Pulmonary artery endothelial cell (primary cell): ENCODE data around the gene ANKRD40CL. TPM values are rescaled to one million over a fixed set of nuclear protein-coding genes. Genes with fewer than 3 reads are reported as not detected.

Experiments used
- DNase-seq: peaks from one replicate; pipeline ENCODE4 v3.0.0-alpha.2; 2011; ENCODE audit warnings: low read depth, low spot score
- total RNA-seq: library from RNA; depleted of rRNA; stranded (reverse); fragments of >200 nt; gene quantifications from 2 replicates; pipeline ENCODE4 v1.2.3, GENCODE V29; 2014

ANKRD40CL gene
- total RNA-seq, 1 donor from 2014 or later: not detected

DNA sequence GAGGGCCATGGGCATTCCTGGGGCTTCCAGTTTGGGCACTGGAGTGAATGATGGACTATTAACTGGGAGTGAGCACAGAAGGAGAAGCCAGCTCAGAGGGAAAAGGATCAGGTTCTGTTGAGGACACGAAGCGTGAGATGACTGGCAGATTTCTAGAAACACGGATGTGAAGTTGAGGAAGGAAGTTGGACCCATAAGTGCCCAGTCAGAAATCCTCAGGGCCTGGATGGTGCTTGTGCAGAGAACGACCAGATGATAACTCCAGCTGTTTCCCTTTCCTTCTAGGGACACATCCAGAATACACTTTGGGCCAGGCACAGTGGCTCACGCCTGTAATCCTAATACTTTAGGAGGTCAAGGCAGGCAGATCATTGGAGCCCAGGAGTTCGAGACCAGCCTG lies 23.3 kb upstream of the ANKRD40CL start:
- DNase-seq: no peak

DNA sequence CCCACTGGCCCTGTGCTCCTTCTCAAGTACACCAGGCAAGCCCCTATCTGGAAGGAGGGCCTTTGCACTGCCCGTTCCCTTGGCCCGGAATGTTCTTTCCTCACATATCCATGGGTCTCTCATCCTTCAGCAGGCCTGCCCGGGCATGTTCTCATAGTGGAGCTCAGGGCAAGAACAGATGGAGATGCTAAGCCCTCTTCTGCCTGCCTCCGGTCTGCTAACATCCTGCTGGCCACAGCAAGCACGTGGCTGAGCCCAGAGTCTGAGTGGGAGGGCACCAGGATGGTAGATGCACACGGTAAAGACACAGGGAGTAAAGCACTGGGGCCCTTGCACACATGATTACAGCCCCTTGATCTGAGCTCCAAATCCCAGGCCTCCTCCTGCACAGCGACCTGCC lies 19.8 kb upstream of the ANKRD40CL start:
- DNase-seq: no peak

DNA sequence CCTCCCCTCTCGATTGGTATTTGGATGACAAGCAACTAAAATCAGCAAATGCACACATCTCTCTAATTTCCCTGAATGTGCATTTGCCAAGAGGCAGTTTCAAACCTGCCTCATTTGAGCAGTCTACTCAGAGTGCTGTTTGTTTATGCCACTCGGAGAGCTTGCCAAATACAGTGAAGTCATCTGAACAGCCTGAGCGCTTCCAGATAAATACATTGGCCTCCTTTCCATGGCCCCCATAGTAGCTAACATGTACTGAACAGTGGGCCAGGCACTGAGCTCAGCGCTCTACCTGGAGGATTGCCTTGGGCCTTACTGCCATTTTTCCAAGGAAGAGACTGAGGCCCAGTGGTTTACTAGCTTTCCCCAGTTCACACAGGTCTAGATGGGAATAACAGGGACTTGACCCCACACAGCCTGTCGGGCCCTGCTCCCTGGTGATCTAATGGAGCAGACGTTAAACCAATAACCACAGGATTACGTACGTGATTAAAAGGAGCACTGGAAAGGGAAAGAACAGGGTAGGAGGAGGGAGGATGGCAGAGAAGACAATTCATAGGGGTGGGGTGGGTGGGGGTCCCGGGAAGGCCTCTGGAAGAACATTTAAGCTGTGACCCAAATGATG lies 18.7 kb upstream of the ANKRD40CL start:
- no peak for DNase-seq

DNA sequence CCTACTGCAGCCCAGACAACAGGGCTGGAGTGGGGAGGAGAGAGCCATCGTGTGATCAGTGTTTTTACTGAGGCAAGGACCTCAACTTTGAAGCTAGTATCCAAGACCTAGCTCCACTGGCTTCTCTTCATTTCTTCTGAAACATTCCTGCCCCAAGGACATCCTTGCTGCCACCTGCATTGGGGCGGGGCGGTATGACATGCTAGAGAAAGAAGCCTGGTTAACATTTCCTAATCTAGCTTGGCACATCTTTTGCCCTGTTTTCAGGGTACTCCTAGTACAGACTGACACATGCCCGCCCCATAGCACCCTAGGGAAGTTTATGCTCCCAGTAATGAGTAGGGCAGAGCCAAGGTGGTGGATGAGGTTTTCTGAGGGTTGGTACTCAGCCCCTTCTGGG lies 17.8 kb upstream of the ANKRD40CL start:
- no peak for DNase-seq

DNA sequence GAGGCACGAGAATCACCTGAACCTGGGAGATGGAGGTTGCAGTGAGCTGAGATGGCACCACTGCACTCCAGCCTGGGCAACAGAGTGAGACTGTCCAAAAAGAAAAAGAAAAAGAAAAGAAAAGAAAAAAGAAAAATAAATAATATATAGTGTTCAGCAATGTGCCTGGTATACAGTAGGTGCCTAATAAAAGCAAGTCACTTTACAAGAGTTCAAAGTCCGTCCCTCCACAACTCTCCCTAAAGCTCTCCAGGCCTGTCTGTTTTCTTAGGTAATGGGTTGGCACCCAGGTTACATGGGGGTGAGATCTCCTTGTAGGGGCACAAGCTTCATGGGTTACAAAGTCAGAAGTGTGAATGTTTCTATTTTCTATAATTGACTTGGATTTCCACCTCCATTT lies 16.6 kb upstream of the ANKRD40CL start:
- no peak for DNase-seq

DNA sequence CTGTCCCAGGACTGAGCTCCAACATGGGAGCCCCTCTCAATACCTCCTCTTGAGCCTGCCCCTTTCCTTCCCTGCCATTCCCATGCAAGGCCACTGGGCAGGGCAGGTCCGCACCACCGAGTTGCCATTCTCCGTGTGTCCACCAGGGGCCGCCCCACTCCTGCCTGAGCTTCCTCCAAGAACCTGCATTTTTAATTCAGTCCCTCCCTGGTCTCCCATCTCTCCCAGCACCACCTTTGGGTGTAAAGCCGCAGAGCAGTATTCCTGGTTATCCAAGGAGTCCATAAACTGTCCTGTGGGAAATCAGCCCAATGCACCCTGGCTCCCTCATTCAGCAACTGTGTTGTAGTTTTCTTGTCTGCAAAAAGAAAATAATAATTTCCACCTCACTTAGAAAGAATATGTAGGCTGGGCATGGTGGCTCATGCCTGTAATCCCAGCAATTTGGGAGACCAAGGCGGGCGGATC lies 15.9 kb upstream of the ANKRD40CL start:
- DNase-seq: peak; percentile 40

DNA sequence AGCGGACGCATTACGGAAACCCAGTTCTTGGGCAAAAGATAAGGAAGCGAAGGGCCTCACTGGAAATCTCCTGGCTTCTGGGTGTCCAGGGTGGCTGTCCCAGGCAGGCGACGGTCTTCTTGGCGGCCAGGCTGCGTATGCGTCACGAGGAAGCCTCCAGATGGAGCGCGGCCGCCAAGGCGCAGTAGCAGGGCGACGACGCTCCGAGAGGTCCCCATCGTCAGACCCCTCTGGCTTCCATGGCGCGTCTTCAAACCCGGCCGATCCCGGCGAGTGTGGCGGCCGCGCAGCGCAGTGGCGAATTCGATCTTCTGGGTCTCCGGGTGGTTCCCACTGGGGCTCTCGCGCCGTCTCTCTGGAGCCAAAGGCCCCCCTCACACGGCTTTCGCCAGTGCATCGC lies 13.8 kb upstream of the ANKRD40CL start:
- no peak for DNase-seq

DNA sequence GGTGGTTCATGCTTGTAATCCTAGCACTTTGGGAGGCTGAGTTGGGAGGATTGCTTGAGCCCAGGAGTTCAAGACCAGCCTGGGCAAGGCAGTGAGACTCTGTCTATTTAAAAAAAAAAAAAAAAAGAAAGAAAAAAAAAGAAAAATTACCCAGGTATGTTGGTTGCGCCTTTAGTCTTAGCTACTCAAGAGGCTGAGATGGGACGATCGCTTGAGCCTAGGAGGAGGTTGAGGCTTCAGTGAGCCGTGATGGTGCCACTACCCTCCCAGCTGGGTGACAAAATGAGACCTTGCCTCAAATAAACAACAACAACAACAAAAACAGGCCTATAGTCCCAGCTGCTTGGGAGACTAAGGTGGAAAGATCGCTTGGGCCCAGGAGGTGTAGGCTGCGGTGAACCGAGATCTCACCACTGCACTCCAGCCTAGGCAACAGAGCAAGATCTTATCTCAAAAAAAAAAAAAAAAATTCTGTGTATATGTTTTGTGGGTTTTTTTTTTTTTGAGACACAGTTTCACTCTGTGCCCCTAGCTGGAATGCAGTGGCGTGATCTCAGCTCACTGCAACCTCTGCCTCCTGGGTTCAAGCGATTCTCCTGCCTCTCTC lies 12.5 kb upstream of the ANKRD40CL start:
- no peak for DNase-seq

DNA sequence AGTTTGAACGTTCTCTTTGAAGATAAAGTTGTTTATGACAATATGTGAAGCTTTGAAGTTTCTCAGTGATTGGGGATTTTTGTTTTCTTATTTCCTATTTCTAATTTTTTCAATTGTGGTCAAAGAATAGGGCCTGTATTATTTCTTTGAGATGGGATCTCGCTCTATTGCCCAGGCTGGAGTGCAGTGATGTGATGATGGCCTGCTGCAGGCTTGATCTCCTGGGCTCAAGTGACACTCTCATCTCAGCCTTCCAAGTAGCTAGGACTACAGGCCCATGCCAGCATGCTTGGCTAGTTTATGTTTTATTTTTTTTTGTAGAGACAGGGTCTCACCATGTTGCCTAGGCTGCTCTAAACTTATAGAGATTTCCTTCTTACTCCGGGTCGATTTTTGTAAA lies 11.7 kb upstream of the ANKRD40CL start:
- DNase-seq: no peak

DNA sequence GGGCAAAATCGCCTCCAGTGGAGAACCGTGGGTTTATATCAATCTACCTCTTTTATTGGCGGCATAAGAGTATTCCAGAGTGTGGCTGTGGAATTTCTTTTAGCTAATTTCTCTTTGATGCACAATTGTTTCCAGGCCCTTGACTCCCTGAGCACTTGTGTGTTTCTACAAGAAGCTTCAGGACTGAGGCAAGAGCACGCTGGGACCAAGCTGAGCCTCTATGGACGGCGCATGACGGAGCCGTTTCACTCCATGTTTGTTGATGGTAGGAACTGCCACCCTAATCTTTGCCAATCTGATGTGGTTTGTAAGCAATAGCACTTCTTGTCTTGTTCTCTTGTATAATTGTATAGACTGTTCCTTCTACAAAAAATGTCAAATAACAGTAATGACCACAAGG lies 11.2 kb upstream of the ANKRD40CL start:
- DNase-seq: no peak

DNA sequence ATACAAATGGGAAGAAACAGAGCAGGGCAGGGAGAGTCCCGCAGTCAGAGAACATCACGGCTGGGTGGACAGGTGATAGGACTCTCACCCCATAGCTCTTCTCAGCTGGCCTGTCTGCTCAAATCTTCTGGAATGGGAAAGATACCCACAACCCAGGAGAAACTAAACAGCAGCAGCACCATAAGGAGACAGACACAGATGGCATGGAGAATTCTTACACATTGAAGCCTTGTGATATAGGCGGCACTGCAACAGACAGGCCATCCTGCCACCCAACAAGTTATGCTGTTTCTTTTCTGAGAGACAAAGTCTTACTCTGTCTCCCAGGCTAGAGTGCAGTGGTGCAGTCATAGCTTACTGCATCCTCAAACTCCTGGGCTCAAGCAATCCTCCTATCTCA lies 8.6 kb upstream of the ANKRD40CL start:
- no peak for DNase-seq

DNA sequence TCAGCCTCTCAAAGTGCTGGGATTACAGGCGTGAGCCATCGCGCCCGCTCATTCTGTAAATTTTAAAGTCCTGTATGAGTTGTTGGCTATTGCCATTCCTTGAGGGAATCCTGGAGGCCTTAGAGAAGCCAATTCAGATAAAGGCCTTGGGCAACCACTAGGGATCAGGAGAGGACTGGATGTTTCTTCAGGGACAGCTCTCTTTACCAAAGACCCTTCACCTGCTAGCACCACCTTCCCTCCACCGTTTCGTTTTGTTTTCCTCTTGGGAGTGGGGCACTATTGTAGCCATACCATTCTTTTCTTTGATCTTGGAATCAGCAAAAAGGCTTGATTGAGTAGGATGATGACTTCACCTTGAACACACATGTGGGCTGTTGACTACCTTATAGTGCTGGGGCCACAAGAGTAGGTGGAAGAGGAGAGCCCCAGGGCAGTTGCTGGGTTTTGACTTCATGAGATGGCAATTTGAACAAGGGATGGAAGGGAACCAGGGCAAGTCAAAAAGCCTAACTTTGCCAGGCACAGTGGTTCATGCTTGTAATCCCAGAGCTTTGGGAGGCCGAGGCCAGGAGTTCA lies 7.0 kb upstream of the ANKRD40CL start:
- no peak for DNase-seq

DNA sequence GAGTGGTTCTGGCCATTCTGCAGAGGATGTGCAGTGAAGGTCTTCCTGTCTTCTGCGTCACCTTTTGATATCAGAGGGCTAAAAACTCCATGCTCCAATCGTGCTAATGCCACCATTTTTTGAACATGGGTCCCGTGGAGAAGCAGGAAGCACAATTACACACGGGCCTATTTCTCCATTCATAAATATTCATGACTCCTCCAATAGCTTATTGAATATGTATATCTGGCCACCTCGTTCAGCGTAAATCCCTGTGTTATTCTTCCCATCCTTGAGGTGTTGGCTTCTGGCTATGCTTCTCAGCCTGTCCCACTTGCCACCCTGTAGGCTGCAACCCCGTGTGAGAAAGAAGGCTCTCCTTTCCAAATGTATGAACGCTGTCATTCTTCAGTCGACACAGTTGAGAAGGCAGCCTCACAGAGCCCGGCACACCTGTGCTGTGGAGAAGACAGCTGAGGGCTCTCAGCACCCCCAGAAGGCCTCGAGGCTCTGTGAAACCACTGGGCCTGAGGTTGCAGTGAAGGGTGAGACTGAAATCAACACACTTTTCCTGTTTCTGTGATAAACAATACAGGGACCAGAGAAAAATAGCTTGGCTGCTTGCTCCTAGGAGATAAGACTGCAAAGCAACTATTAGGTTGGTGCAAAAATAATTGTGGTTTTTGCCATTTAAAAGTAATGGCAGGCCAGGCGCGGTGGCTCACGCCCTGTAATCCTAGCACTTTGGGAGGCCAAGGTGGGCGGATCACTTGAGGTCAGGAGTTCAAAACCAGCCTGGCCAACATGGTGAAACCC lies 4.9 kb upstream of the ANKRD40CL start:
- DNase-seq: no peak

DNA sequence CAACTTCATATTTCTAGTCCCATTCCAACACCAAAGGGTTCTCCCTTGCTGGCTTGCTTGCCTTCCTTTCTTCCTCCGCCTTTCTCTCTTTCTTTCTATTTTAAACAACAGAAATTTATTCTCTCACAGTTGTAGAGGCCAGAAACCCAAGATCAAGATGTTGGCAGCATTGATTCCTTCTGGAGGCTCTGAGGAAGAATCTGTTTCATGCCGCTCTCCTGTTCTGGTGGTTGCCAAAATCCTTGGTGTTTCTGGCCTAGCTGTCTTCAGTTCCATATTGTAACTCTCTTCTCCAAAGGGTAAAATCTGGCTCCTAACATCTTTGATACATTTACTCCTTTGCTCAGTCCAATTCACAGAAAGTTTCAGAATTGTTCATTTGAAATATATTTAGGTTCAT lies 3.0 kb upstream of the ANKRD40CL start:
- no peak for DNase-seq

DNA sequence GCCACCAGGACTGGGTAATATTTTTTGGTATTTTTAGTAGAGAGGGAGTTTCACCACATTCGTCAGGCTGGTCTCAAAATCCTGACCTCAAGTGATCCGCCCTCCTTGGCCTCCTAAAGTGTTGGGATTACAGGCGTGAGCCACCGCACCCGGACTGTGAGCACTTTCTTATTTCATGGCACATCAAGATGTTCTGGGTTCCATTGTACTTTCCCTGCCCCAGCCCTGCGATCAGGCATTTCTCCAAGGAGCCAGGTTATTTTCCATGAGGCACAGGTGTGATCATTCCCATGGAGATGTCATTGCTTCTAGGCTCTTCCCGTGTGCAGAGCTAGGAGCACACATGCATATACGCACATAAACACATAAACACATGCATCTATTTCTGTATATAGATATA lies 2.6 kb upstream of the ANKRD40CL start:
- no peak for DNase-seq

DNA sequence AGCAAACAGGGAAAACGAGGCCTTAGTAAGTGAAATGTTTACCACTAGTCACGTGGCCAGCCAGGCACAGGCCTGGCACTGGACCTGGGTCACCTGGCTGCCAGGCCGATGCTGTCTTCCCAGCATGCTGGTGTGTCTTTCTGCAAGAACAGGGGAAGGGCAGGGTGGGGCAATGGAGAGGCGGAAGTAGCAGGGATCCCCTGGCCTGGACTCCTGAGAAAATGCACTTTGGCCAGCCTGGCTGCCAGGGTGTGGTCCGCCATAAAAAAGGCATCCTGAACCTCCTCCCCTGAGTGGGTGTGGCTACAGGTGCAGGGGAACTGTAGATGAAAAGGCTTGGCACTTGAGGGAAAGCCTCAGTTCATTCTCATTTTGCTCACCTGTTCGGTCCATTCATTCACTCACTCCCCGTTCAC lies 1.0 kb upstream of the ANKRD40CL start:
- DNase-seq: no peak

DNA sequence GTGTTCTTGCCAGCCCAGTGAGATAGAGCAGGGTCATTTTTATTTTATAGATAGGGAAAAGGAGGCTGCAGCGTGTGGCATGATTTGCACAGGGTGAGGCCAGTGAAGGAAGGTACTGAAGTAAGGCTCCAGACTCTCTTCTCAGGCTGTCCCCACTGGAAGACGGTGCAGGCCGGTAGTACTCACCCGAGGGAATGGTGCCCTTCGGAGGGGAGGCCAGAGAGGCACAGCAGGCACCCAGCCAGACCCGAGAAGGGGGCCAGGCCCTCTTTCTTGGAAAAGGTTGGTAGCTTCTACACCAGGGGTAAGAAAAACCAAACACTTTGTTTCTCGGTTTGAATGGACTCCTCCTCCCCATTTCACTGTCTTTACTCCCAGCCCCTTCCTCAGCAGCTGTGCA lies 288 bp downstream of the ANKRD40CL start:
- DNase-seq: no peak

DNA sequence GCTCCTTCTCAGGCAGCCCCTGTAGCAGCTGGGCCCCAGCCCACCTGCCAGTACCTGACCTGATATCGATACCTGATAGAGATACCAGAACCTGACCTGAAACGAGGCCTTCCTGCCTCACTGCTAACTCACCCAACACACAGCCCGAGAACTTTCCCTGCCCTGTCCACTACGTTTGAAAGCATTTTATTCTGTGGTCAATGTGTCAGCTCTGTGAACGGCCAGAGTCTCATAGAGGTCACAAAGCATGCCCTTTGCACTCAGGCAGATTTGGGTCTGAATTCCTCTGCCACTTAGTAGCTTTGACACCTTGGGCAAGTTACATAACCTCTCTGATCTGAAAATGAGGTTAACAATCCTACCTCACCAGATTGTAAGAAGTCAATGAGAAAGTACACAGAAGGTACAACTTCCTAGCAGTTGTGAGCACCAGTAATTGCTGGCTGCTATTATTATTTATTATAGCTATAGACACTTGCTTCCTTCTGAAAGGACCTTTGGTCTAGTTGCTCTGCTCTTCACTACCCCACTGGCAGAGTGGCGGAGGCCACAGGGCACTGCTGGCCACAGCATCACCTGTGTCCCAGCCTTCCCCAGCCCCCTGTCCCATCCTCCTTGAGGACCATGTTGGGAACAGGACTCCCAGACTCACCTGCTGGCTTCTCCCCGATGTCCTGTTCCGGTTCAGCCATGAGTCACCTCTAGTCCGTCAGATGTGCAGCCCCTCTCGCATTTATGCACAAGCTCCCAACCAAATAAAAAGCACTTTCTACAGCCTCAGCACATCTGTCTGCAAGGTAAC lies 895 bp downstream of the ANKRD40CL start:
- DNase-seq: no peak

DNA sequence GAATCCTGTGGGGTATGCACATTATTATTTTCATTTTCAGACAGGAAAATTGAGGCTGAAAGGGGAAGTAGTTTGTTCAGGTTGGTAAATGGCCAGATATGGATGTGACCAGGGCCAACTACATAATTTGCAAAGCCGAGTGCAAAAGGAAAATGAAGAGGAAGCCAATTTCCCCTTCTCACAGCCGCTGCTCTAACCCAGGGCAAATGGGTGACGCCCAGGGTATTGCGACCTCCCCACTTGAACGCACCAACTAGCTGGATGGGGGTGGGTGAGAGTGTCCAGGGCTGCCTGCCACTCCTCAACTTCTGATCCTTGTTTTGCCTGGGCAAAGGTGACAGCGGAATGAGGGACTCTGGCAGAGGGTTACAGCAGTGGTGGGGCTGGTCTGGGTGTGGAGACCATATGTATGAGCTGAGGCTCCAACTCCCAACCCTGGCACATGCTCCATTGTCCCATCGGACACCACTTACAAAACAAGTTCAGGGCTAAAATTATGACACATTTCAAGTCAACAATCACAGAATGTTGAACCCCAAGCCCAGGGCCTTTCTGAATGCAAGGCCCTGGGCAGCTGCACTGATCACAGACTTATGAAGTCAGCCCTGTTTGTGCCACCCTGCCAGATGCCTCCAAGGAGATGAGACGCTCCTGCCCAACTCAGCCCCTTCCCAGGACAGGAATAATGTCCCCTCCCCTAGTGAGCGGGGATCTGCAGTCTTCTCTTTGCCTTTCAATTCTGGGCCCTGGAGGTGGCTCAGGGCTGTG lies 1.7 kb downstream of the ANKRD40CL start:
- DNase-seq: no peak

DNA sequence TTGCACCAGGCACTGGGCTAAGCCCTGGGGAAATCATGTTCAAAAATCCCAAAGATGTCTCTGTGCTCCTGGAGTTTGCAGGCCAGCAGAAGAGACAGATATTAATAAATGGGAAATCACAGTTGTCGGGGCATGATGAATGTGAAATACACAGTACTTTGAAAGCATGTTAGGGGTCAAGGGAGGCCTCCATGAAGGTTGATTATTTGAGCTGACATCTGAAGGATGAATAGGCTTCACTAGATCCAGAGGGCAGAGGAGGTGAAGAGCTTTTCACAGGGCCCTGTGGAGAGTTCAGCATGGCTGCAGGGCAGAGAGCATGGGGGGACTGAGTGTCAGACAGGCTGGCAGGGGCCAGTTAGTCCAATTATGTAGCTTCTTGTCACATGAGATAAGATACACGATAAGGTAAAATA lies 2.6 kb downstream of the ANKRD40CL start:
- no peak for DNase-seq
